Epithelial cell of proximal tubule (primary cell): ENCODE results near the gene HSPB1. TPM values are rescaled to one million over a fixed set of nuclear protein-coding genes. Genes with fewer than 3 reads are reported as not detected.

Experiments
- DNase-seq: peaks from one replicate; pipeline ENCODE4 v3.0.0-alpha.2; 2011; ENCODE audit warnings: low read depth
- H3K4me3 ChIP-seq: 2 replicates; pipeline ENCODE4 v1.5.1; 2011; ENCODE audit warnings: low read depth, mild to moderate bottlenecking, low read length
- CTCF ChIP-seq: conservative IDR thresholded peaks from 2 replicates; pipeline ENCODE4 v1.5.1; 2012; ENCODE audit warnings: low read depth, mild to moderate bottlenecking, low read length
- total RNA-seq: library from RNA; depleted of rRNA; stranded (reverse); fragments of >200 nt; gene quantifications from 2 replicates; pipeline ENCODE4 v1.2.3, GENCODE V29; 2015

The HSPB1 gene
- total RNA-seq, result 199 and 435 TPM in 2 replicates

- TF ChIP-seq CTCF, result no peak
- peak within 1 kb of the TSS; percentile 97 for H3K4me3 ChIP-seq
- no peak for DNase-seq
These were observed at the start of gene HSPB1 for GRCh38 chr7:76302347-76303201. TSS of gene HSPB1 (plus strand) at chr7:76302673. CDS start at chr7:76302713, 40 bp downstream.

GRCh38 chr7:76254781-76255180, 47.7 kb upstream of the HSPB1 start:
- TF ChIP-seq CTCF, result no peak
- no peak overlapping the region for H3K4me3 ChIP-seq
- no peak for DNase-seq

GRCh38 chr7:76257973-76258372, 44.5 kb upstream of the HSPB1 start:
- H3K4me3 ChIP-seq, result no peak overlapping the region
- DNase-seq, result no peak
- peak; percentile 30 for TF ChIP-seq CTCF

GRCh38 chr7:76259124-76260093, 43.1 kb upstream of the HSPB1 start:
- peak overlapping the region; percentile 31 for H3K4me3 ChIP-seq
- no peak for DNase-seq
- TF ChIP-seq CTCF, result no peak

GRCh38 chr7:76260171-76260703, 42.2 kb upstream of the HSPB1 start:
- no peak for DNase-seq
- TF ChIP-seq CTCF, result no peak
- peak overlapping the region; percentile 31 for H3K4me3 ChIP-seq

- no peak for TF ChIP-seq CTCF
- DNase-seq, result no peak
These were observed 41.1 kb upstream of the HSPB1 start for GRCh38 chr7:76261329-76261728.

More at GRCh38 chr7:76261329-76261728, 41.1 kb upstream of the HSPB1 start:
- H3K4me3 ChIP-seq, result no peak overlapping the region
